MM.1S (cell line): ENCODE results near the gene EXOC4.

Source experiments
- EZH2 ChIP-seq: fragments of 300-600 bp; sonication (generic); optimal IDR thresholded peaks from 2 replicates; pipeline ENCODE3; 2017; ENCODE audit warnings: low read depth, mild to moderate bottlenecking, antibody characterized with exemption, low read length, mixed read lengths
- TF ChIP-seq, protein P1 (sequence below): fragments of 300-600 bp; sonication (generic); IDR thresholded peaks from 2 replicates; pipeline ENCODE4 v1.5.1; 2016; ENCODE audit warnings: antibody characterized with exemption, low read length, mixed read lengths

DNA sequence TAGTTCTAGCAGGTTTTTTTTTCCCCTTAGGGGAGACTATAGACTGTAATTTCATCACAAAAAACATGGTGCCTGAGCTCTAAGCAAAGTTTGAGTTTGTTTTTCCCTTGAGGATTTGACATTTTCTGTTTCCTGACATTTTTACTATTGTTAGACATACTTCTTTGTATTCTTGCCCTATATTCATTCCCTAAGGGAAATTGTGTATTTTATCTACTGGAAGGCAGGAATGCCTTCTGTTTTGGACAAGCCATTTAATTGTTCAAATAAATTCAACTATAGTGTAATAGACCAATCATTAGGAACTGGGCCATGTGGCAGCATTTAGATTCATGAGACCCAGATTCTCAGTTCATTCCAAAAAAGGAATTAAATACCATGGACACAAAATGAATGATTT lies 335.0 kb downstream of the EXOC4 start:
- TF ChIP-seq, protein P1, sequence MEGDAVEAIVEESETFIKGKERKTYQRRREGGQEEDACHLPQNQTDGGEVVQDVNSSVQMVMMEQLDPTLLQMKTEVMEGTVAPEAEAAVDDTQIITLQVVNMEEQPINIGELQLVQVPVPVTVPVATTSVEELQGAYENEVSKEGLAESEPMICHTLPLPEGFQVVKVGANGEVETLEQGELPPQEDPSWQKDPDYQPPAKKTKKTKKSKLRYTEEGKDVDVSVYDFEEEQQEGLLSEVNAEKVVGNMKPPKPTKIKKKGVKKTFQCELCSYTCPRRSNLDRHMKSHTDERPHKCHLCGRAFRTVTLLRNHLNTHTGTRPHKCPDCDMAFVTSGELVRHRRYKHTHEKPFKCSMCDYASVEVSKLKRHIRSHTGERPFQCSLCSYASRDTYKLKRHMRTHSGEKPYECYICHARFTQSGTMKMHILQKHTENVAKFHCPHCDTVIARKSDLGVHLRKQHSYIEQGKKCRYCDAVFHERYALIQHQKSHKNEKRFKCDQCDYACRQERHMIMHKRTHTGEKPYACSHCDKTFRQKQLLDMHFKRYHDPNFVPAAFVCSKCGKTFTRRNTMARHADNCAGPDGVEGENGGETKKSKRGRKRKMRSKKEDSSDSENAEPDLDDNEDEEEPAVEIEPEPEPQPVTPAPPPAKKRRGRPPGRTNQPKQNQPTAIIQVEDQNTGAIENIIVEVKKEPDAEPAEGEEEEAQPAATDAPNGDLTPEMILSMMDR, result no peak
- TF ChIP-seq EZH2, result no peak
